GM23248 (cell line): ENCODE measurements around the gene ZMAT3. TPM values are rescaled to one million over a fixed set of nuclear protein-coding genes. Genes with fewer than 3 reads are reported as not detected.

Experiments
- DNase-seq: peaks from one replicate; pipeline ENCODE4 v3.0.0-alpha.2; 2015
- H2AFZ ChIP-seq: fragments of 200-600 bp; sonication (generic); 2 replicates; pipeline ENCODE4 v1.6.1; 2016; ENCODE audit warnings: antibody characterized with exemption
- H3F3A ChIP-seq: fragments of 200-600 bp; sonication (generic); 2 replicates; pipeline ENCODE4 v1.6.1; 2016; ENCODE audit warnings: mild to moderate bottlenecking, antibody characterized with exemption, mixed run types; ENCODE audit not compliant: insufficient read depth
- H3K27ac ChIP-seq: fragments of 200-600 bp; sonication (generic); 2 replicates; pipeline ENCODE4 v1.5.1; 2016; ENCODE audit warnings: mild to moderate bottlenecking
- H3K27me3 ChIP-seq: fragments of 200-600 bp; sonication (generic); replicated peaks from 2 replicates; pipeline ENCODE4 v1.6.1; 2016; ENCODE audit warnings: mild to moderate bottlenecking; ENCODE audit not compliant: insufficient read depth
- H3K36me3 ChIP-seq: fragments of 200-600 bp; sonication (generic); 2 replicates; pipeline ENCODE4 v1.6.1; 2016; ENCODE audit warnings: low read depth, mild to moderate bottlenecking
- H3K4me1 ChIP-seq: fragments of 200-600 bp; sonication (generic); 2 replicates; pipeline ENCODE4 v1.6.1; 2016; ENCODE audit warnings: mild to moderate bottlenecking; ENCODE audit not compliant: insufficient read depth
- H3K4me2 ChIP-seq: fragments of 200-600 bp; sonication (generic); one replicate; pipeline ENCODE4 v1.6.1; 2016; ENCODE audit warnings: mild to moderate bottlenecking; ENCODE audit not compliant: unreplicated experiment
- H3K4me3 ChIP-seq: fragments of 200-600 bp; sonication (generic); 2 replicates; pipeline ENCODE4 v1.5.1; 2016; ENCODE audit warnings: mild to moderate bottlenecking
- H3K79me2 ChIP-seq: fragments of 200-600 bp; sonication (generic); 2 replicates; pipeline ENCODE4 v1.6.1; 2016; ENCODE audit warnings: mild to moderate bottlenecking; ENCODE audit not compliant: insufficient read depth
- H3K9ac ChIP-seq: fragments of 200-600 bp; sonication (generic); 2 replicates; pipeline ENCODE4 v1.6.1; 2016; ENCODE audit warnings: mild to moderate bottlenecking
- H3K9me2 ChIP-seq: fragments of 200-600 bp; sonication (generic); 2 replicates; pipeline ENCODE4 v1.6.1; 2016; ENCODE audit warnings: mixed run types, mild to moderate bottlenecking, moderate library complexity; ENCODE audit not compliant: insufficient read depth
- H3K9me3 ChIP-seq: fragments of 200-600 bp; sonication (generic); one replicate; pipeline ENCODE4 v1.6.1; 2017; ENCODE audit warnings: low read depth
- H4K20me1 ChIP-seq: fragments of 200-600 bp; sonication (generic); 2 replicates; pipeline ENCODE4 v1.6.0; 2016; ENCODE audit not compliant: insufficient read depth
- EZH2 ChIP-seq: fragments of 200-600 bp; sonication (generic); IDR thresholded peaks from 2 replicates; pipeline ENCODE4 v1.6.1; 2018; ENCODE audit warnings: antibody characterized with exemption, mild to moderate bottlenecking; ENCODE audit not compliant: insufficient read depth, poor library complexity, severe bottlenecking
- EZH2phosphoT487 ChIP-seq: fragments of 200-600 bp; sonication (generic); IDR thresholded peaks from 2 replicates; pipeline ENCODE4 v1.6.1; 2018; ENCODE audit warnings: antibody characterized with exemption, moderate library complexity, mild to moderate bottlenecking, low read depth; ENCODE audit not compliant: insufficient read depth
- WGBS, 2 experiments: methylation state at CpG; one replicate each; pipeline ENCODE4 v1.1.6; 2015 to 2017; ENCODE audit warnings: low lambda C conversion rate in 2 of 2, low coverage in 1 of 2; ENCODE audit errors: missing lambda C conversion rate in 2 of 2; 5-methylcytosine and 5-hydroxymethylcytosine counted together
- in situ Hi-C: fragments of 300-500 bp; cut with MboI; formaldehyde crosslinking; loops from 2 replicates; pipeline ENCODE4 v1.15.0; 2020
- polyA plus RNA-seq: library from polyadenylated mRNA; unstranded; fragments of >200 nt; fragmentation: Nextera tagmentation; extraction: Ambion mirVana; gene quantifications from 2 replicates; pipeline ENCODE4 v1.2.1, GENCODE V29; 2016
- small RNA-seq: library from RNA; depleted of rRNA; stranded (forward); fragments of <200 nt; gene quantifications from one replicate; pipeline ENCODE3, GENCODE V24; 2014; ENCODE audit warnings: low read depth, low replicate concordance
- total RNA-seq: library from RNA; depleted of rRNA; stranded (reverse); fragments of >200 nt; shearing (Covaris generic); gene quantifications from 2 replicates; pipeline ENCODE4 v1.2.3, GENCODE V29; 2014; rRNA removed

ZMAT3 gene
- total and polyA plus RNA-seq, 2 experiments from 2014 or later, result 23.6 to 40.1 TPM

DNA sequence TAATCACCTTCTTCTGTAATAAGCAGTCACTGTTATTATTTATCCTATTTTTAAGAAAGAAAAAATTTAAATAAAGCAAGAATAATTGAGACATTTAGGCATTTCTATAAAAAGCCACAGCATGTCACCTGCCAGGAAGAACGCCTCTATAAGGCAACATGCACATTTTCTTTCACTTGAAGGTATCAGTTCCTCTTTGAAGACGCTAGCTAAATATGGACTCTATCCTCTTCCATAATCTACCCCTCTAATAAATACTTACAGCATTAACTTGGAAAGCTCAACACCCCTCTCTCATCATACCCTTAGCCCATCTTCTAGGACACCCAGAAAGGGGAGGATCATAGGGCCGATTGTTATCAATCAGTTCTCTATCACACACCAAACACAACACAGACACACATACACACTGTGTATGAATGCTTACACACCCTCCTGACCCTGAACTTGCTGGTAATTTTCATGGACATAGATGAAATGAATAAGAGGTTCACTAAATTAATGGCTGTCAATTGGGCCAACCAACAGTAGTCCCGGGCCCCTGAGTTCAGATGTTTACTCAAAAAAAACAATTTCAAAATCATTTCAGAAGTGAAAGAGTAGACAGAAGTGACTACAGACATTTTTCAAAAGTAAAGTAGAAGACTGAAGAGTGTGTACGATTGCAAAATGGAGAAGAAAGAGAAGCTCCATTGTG, 102.5 kb downstream of the ZMAT3 start:
- no peak for TF ChIP-seq EZH2phosphoT487
- TF ChIP-seq EZH2, result no peak
- Histone ChIP-seq H3K9ac (no peak overlapping the region), H3F3A (peaks cover 12% of the 10 kb centered on the region; the same call in 1 of the 2 replicates), H2AFZ (no peak overlapping the region), H3K4me3 (no peak overlapping the region), H3K27ac (no peak overlapping the region), H3K36me3 (no peaks in the 10 kb centered on the region), H3K79me2 (no peaks in the 10 kb centered on the region), H3K27me3 (no peaks in the 10 kb centered on the region), H3K4me2 (no peak overlapping the region), H4K20me1 (no peaks in the 10 kb centered on the region), H3K9me3 (no peaks in the 10 kb centered on the region), H3K4me1 (peaks cover 12% of the 10 kb centered on the region), H3K9me2 (no peaks in the 10 kb centered on the region)
- DNase-seq, result no peak
- 78 to 82% methylated on average over 5 of the region's 5 CpGs for WGBS, 2 experiments
- in situ Hi-C loops, result no loop called here

Small RNA genes within 50 kb of the gene (small RNA-seq; reads per million reads assigned to genes)
- not detected for gene RF00019

Other genes starting within 250 kb of the ZMAT3 start
- 22.5 and 23.8 TPM in 2 replicates for gene PIK3CA, start 76.5 kb upstream of the ZMAT3 start, total RNA-seq
- gene PIK3CA, start 76.5 kb upstream of the ZMAT3 start, polyA plus RNA-seq, result 8.3 and 8.5 TPM in 2 replicates
- 0.38 and 0.54 TPM in 2 replicates for gene KCNMB3, start 179.3 kb upstream of the ZMAT3 start, total RNA-seq
- 0.47 and 0.50 TPM in 2 replicates for gene KCNMB3, start 179.3 kb upstream of the ZMAT3 start, polyA plus RNA-seq